IMR-90 (cell line): ENCODE results near the gene BCL11B.

Experiments
- CEBPB ChIP-seq: IDR thresholded peaks from 2 replicates; pipeline ENCODE4 v1.6.1; 2012; ENCODE audit warnings: low read depth, low read length, improper control_type of control experiment
- CTCF ChIP-seq: conservative IDR thresholded peaks from 2 replicates; pipeline ENCODE4 v1.5.1; 2012; ENCODE audit warnings: mild to moderate bottlenecking, low read depth, low read length, improper control_type of control experiment
- MXI1 ChIP-seq: IDR thresholded peaks from 2 replicates; pipeline ENCODE4 v1.6.1; 2012; ENCODE audit warnings: low read depth, mild to moderate bottlenecking, low read length, moderate library complexity, borderline replicate concordance
- RCOR1 ChIP-seq: IDR thresholded peaks from 2 replicates; pipeline ENCODE4 v1.6.1; 2012; ENCODE audit warnings: mild to moderate bottlenecking, low read length, improper control_type of control experiment; ENCODE audit not compliant: insufficient replicate concordance

- TF ChIP-seq CTCF (no peak), MXI1 (no peak), CEBPB (no peak), RCOR1 (no peak)
These were observed 73.1 kb downstream of the BCL11B start for GRCh38 chr14:99198746-99199502.
